ENCODE results near the gene SUOX. TPM values are rescaled to one million over a fixed set of nuclear protein-coding genes. Genes with fewer than 3 reads are reported as not detected.

Gene SUOX
- total RNA-seq = 5.1 and 5.8 TPM in 2 replicates

GRCh38 chr12:55996715-55997534, at the start of gene SUOX:
Gene SUOX, plus strand, starts transcription at chr12:55997276. Its CDS starts 4,946 bp downstream, at chr12:56002222.

GRCh38 chr12:55965941-55966407, 31.1 kb upstream of the SUOX start, which contains the start of gene PMEL:
Gene PMEL, minus strand, starts transcription at chr12:55966042. Its CDS starts 31 bp downstream, at chr12:55966011.

GRCh38 chr12:55966408-55967281, 30.4 kb upstream of the SUOX start, which contains the start of gene CDK2:
Gene CDK2, plus strand, starts transcription at chr12:55966830. Its CDS starts 179 bp downstream, at chr12:55967009.

GRCh38 chr12:55973599-55974307, 23.3 kb upstream of the SUOX start, which contains the start of gene RAB5B:
Gene RAB5B, plus strand, starts transcription at chr12:55974078. Its CDS starts 12,883 bp downstream, at chr12:55986961.

GRCh38 chr12:56020423-56021184, 23.5 kb downstream of the SUOX start, which contains the start of gene IKZF4:
Gene IKZF4, plus strand, starts transcription at chr12:56021043. Its CDS starts 451 bp downstream, at chr12:56021494.

GRCh38 chr12:56041552-56042429, 44.7 kb downstream of the SUOX start, which contains the start of gene RPS26:
Gene RPS26, plus strand, starts transcription at chr12:56041918. Its CDS starts 249 bp downstream, at chr12:56042167.

Other genes with a start within 250 kb of the SUOX start
- gene SARNP, start 179.6 kb upstream of the SUOX start, total RNA-seq = 64.2 and 75.2 TPM in 2 replicates
- 26.9 and 38.6 TPM in 2 replicates for gene ORMDL2, start 179.2 kb upstream of the SUOX start, total RNA-seq
- gene DNAJC14, start 167.7 kb upstream of the SUOX start, total RNA-seq = 36.2 and 41.2 TPM in 2 replicates
- 0.24 TPM in 1 of 2 replicates, not detected in the other for gene MMP19, start 154.3 kb upstream of the SUOX start, total RNA-seq
- 27.0 and 41.1 TPM in 2 replicates for gene PYM1, start 69.4 kb upstream of the SUOX start, total RNA-seq
- gene DGKA, start 66.1 kb upstream of the SUOX start, total RNA-seq = 97.6 and 107 TPM in 2 replicates
- 2.6 and 2.9 TPM in 2 replicates for gene PMEL, start 31.2 kb upstream of the SUOX start, total RNA-seq
- gene CDK2, start 30.4 kb upstream of the SUOX start, total RNA-seq = 9.4 and 26.5 TPM in 2 replicates
- gene RAB5B, start 23.2 kb upstream of the SUOX start, total RNA-seq = 51.8 TPM in 2 replicates
- 0.24 TPM in 1 of 2 replicates, not detected in the other for gene IKZF4, start 23.8 kb downstream of the SUOX start, total RNA-seq
- 233 and 674 TPM in 2 replicates for gene RPS26, start 44.6 kb downstream of the SUOX start, total RNA-seq
- 22.9 and 29.6 TPM in 2 replicates for gene ERBB3, start 82.9 kb downstream of the SUOX start, total RNA-seq
- gene PA2G4, start 107.3 kb downstream of the SUOX start, total RNA-seq = 169 and 181 TPM in 2 replicates
- gene RPL41, start 119.4 kb downstream of the SUOX start, total RNA-seq = 2,930 and 4,402 TPM in 2 replicates
- gene ZC3H10, start 121.0 kb downstream of the SUOX start, total RNA-seq = 2.2 and 2.8 TPM in 2 replicates
- 241 and 358 TPM in 2 replicates for gene ESYT1, start 131.0 kb downstream of the SUOX start, total RNA-seq
- gene MYL6B, start 155.3 kb downstream of the SUOX start, total RNA-seq = 39.4 and 40.5 TPM in 2 replicates
- gene MYL6, start 161.1 kb downstream of the SUOX start, total RNA-seq = 400 and 1,602 TPM in 2 replicates
- gene SMARCC2, start 192.2 kb downstream of the SUOX start, total RNA-seq = 17.4 and 18.1 TPM in 2 replicates
- 117 and 128 TPM in 2 replicates for gene RNF41, start 224.6 kb downstream of the SUOX start, total RNA-seq
- 21.7 and 34.5 TPM in 2 replicates for gene NABP2, start 227.1 kb downstream of the SUOX start, total RNA-seq
- gene SLC39A5, start 232.8 kb downstream of the SUOX start, total RNA-seq = not detected in 2 replicates